Stomach (tissue), 9 donors: ENCODE data around the gene YIPF1. TPM values are rescaled to one million over a fixed set of nuclear protein-coding genes. Genes with fewer than 3 reads are reported as not detected.

Source experiments
- DNase-seq, 2 donors: peaks; one replicate each; pipeline versions ENCODE4 v3.0.0 to v3.0.0-alpha.2; 2013 to 2019
- H3K27ac ChIP-seq, 5 donors: fragments of 200-600 bp in 4 of 5; sonication (generic) in 4 of 5; one replicate each; pipeline ENCODE4 v1.5.1; 2013 to 2019; ENCODE audit warnings: mild to moderate bottlenecking in 1 of 5, moderate library complexity in 1 of 5
- H3K27me3 ChIP-seq, 3 donors: fragments of 200-600 bp; sonication (generic); one replicate each; pipeline ENCODE4 v1.5.1; 2017 to 2019; ENCODE audit warnings: mixed run types in 1 of 3
- H3K36me3 ChIP-seq, 4 donors: fragments of 200-600 bp; sonication (generic); 1 replicate in 3 of 4; 2 replicates in 1 of 4; pipeline ENCODE4 v1.5.1; 2016 to 2019
- H3K4me1 ChIP-seq, 4 donors: fragments of 200-600 bp; sonication (generic); one replicate each; pipeline ENCODE4 v1.5.1; 2016 to 2019
- H3K4me3 ChIP-seq, 4 donors: fragments of 200-600 bp; sonication (generic) in 3 of 4; one replicate each; pipeline ENCODE4 v1.5.1; 2016 to 2019; ENCODE audit warnings: mild to moderate bottlenecking in 1 of 4
- H3K9me3 ChIP-seq, 4 donors: fragments of 200-600 bp; sonication (generic); one replicate each; pipeline ENCODE4 v1.5.1; 2016 to 2019
- CTCF ChIP-seq, 7 experiments: fragments of 450-650 bp in 4 of 7; fragments of 200-600 bp in 3 of 7; sonication (generic) in 3 of 7; IDR thresholded peaks; one replicate each; pipeline ENCODE4 v1.5.1; 2016 to 2019; ENCODE audit warnings: antibody characterized with exemption in 7 of 7, control low read depth in 2 of 7, mild to moderate bottlenecking in 1 of 7
- EP300 ChIP-seq: sonication (generic); formaldehyde crosslinking; IDR thresholded peaks from one replicate; pipeline ENCODE4 v1.6.1; 2017; ENCODE audit warnings: antibody characterized with exemption
- POLR2A ChIP-seq, 4 donors: fragments of 450-650 bp; IDR thresholded peaks; one replicate each; pipeline ENCODE4 v1.6.1; 2016; ENCODE audit warnings: antibody characterized with exemption in 4 of 4, control low read depth in 2 of 4, mild to moderate bottlenecking in 1 of 4, moderate library complexity in 1 of 4
- POLR2AphosphoS5 ChIP-seq, 3 donors: sonication (generic); formaldehyde crosslinking; IDR thresholded peaks; one replicate each; pipeline ENCODE4 v1.6.1; 2016; ENCODE audit warnings: antibody characterized with exemption in 3 of 3
- WGBS, 5 donors: extraction: QIAGEN DNeasy Blood & Tissue Kit in 3 of 5; methylation state at CpG; one replicate each; pipeline versions ENCODE4 v1.1.5 to v1.1.7; 2013 to 2018; 5-methylcytosine and 5-hydroxymethylcytosine counted together
- intact Hi-C: fragments of 100-400 bp; cut with DNase I; formaldehyde crosslinking; loops from one replicate; pipeline ENCODE4 v1.15.1; 2023; ENCODE audit warnings: low total_unique reads
- polyA plus RNA-seq, 3 donors: library from polyadenylated mRNA; stranded (reverse); fragments of 200-250 nt; gene quantifications; one replicate each; pipeline ENCODE4 v1.2.3, GENCODE V29; 2013
- total RNA-seq, 5 donors: library from RNA; depleted of rRNA; stranded (reverse); fragments of >200 nt; gene quantifications; one replicate each; pipeline versions ENCODE4 v1.1.0 to v1.2.3, GENCODE V29; 2014 to 2016
- donor health status: healthy with polysubstance abuse.
- donor health status: Bipolar disorder and iron deficiency.
- donor health status: healthy.

YIPF1 gene
- total and polyA plus RNA-seq, 8 donors = 7.6 to 44.3 (median 22.7) TPM

- no peaks in the 10 kb centered on the region for H3K27me3 ChIP-seq
- peaks cover 0 to 64% (median 47%) of the 10 kb centered on the region in 4 donors for H3K36me3 ChIP-seq
- no peaks in the 10 kb centered on the region for H3K4me1 ChIP-seq
- no peak overlapping the region for H3K4me3 ChIP-seq
- no peak for TF ChIP-seq POLR2AphosphoS5 (IDR thresholded peaks at IDR 0.05)
- peaks cover 0 to 5% (median 0%) of the 10 kb centered on the region in 4 donors for H3K9me3 ChIP-seq
- DNase-seq = no peak
- no peak overlapping the region for H3K27ac ChIP-seq
- intact Hi-C loops = no loop called here
- WGBS, 5 donors = 77 to 94% (median 79%) methylated on average over 2 of the region's 2 CpGs
Measured at GRCh38 chr1:53929246-53929960, 39.8 kb upstream of the YIPF1 start.

- no peaks in the 10 kb centered on the region for H3K4me1 ChIP-seq
- intact Hi-C loops = no loop called here
- TF ChIP-seq EP300 (no peak), POLR2A (IDR thresholded peaks at IDR 0.05) (no peak), CTCF (IDR thresholded peaks at IDR 0.05) (no peak), POLR2AphosphoS5 (IDR thresholded peaks at IDR 0.05) (no peak)
- no peak overlapping the region for H3K4me3 ChIP-seq
- DNase-seq = no peak
- 91 to 99% (median 97%) methylated on average over 2 of the region's 2 CpGs for WGBS, 5 donors
- H3K36me3 ChIP-seq = peaks cover 0 to 78% (median 65%) of the 10 kb centered on the region in 4 donors
- H3K27ac ChIP-seq = no peak overlapping the region
- no peaks in the 10 kb centered on the region for H3K9me3 ChIP-seq
- H3K27me3 ChIP-seq = no peaks in the 10 kb centered on the region
Measured at GRCh38 chr1:53927376-53927881, 37.8 kb upstream of the YIPF1 start.

GRCh38 chr1:53919675-53920066 lies 30.1 kb upstream of the YIPF1 start:
- no peak overlapping the region for H3K4me3 ChIP-seq
- 51 to 79% (median 60%) methylated on average over 3 of the region's 3 CpGs for WGBS, 5 donors
- H3K36me3 ChIP-seq = peaks cover 4 to 60% (median 53%) of the 10 kb centered on the region in 4 donors
- intact Hi-C loops = no loop called here
- H3K27me3 ChIP-seq = no peaks in the 10 kb centered on the region
- H3K4me1 ChIP-seq = peaks cover 8 to 21% (median 15%) of the 10 kb centered on the region in 4 donors
- no peak for TF ChIP-seq CTCF (IDR thresholded peaks at IDR 0.05)
- TF ChIP-seq POLR2A (IDR thresholded peaks at IDR 0.05) = no peak
- TF ChIP-seq EP300 = no peak
- no peak for TF ChIP-seq POLR2AphosphoS5 (IDR thresholded peaks at IDR 0.05)
- H3K9me3 ChIP-seq = no peaks in the 10 kb centered on the region
- H3K27ac ChIP-seq = peak overlapping the region; percentile 26 to 85 (median 75)
- DNase-seq = no peak

- DNase-seq = no peak
- Histone ChIP-seq H3K9me3 (no peaks in the 10 kb centered on the region), H3K27ac (peak overlapping the region; percentile 69 to 85 (median 80)), H3K4me1 (peaks cover 8 to 21% (median 15%) of the 10 kb centered on the region in 4 donors), H3K36me3 (peaks cover 4 to 52% (median 44%) of the 10 kb centered on the region in 4 donors), H3K27me3 (no peaks in the 10 kb centered on the region), H3K4me3 (no peak overlapping the region)
- WGBS, 5 donors = 28 to 57% (median 51%) methylated on average over 5 of the region's 5 CpGs
- intact Hi-C loops = no loop called here
- TF ChIP-seq POLR2A (IDR thresholded peaks at IDR 0.05) (no peak), EP300 (no peak), POLR2AphosphoS5 (IDR thresholded peaks at IDR 0.05) (peak in 1 of 3 donors; percentile 52)
Measured at GRCh38 chr1:53918343-53918742, 28.7 kb upstream of the YIPF1 start.

- no peaks in the 10 kb centered on the region for H3K27me3 ChIP-seq
- intact Hi-C loops = no loop called here
- H3K4me1 ChIP-seq = peaks cover 0 to 18% (median 8%) of the 10 kb centered on the region in 4 donors
- H3K9me3 ChIP-seq = no peaks in the 10 kb centered on the region
- no peak overlapping the region for H3K27ac ChIP-seq
- peaks cover 0 to 27% (median 19%) of the 10 kb centered on the region in 4 donors for H3K36me3 ChIP-seq
- TF ChIP-seq EP300 (no peak), CTCF (IDR thresholded peaks at IDR 0.05) (no peak), POLR2AphosphoS5 (IDR thresholded peaks at IDR 0.05) (no peak), POLR2A (IDR thresholded peaks at IDR 0.05) (no peak)
- 81 to 85% (median 84%) methylated on average over 5 of the region's 5 CpGs for WGBS, 5 donors
- no peak overlapping the region for H3K4me3 ChIP-seq
- DNase-seq = no peak
Measured at GRCh38 chr1:53913352-53914033, 23.9 kb upstream of the YIPF1 start.
